Sigmoid colon (tissue), 7 donors: ENCODE results near the gene COL5A1. TPM values are rescaled to one million over a fixed set of nuclear protein-coding genes. Genes with fewer than 3 reads are reported as not detected.
"Not testable (repeated sequence)": the region's sequence is repeated elsewhere in the genome, so short reads cannot be mapped to it uniquely, and the experiment has no call there.

Source experiments
- DNase-seq: peaks from one replicate; pipeline ENCODE4 v3.0.0-alpha.2; 2019
- H3K27ac ChIP-seq, 4 donors: fragments of 200-600 bp; sonication (generic); one replicate each; pipeline ENCODE4 v1.5.1; 2016 to 2019; ENCODE audit warnings: mild to moderate bottlenecking in 1 of 4
- H3K27me3 ChIP-seq, 3 donors: fragments of 200-600 bp; sonication (generic); one replicate each; pipeline ENCODE4 v1.5.1; 2019; ENCODE audit warnings: mild to moderate bottlenecking in 1 of 3
- H3K36me3 ChIP-seq, 4 donors: fragments of 200-600 bp; sonication (generic); one replicate each; pipeline ENCODE4 v1.5.1; 2016 to 2019
- H3K4me1 ChIP-seq, 4 donors: fragments of 200-600 bp; sonication (generic); one replicate each; pipeline ENCODE4 v1.5.1; 2017 to 2019
- H3K4me3 ChIP-seq, 4 donors: fragments of 200-600 bp; sonication (generic); one replicate each; pipeline ENCODE4 v1.5.1; 2017 to 2019; ENCODE audit warnings: mild to moderate bottlenecking in 2 of 4, moderate library complexity in 1 of 4
- H3K9me3 ChIP-seq, 4 donors: fragments of 200-600 bp in 3 of 4; sonication (generic) in 3 of 4; one replicate each; pipeline versions ENCODE4 v1.5.1 to v1.6.1; 2013 to 2019
- EP300 ChIP-seq, 4 donors: sonication (generic); formaldehyde crosslinking; IDR thresholded peaks; one replicate each; pipeline ENCODE4 v1.6.1; 2017; ENCODE audit warnings: antibody characterized with exemption in 4 of 4
- POLR2A ChIP-seq, 2 donors: fragments of 450-650 bp; IDR thresholded peaks; one replicate each; pipeline ENCODE4 v1.6.1; 2016; ENCODE audit warnings: antibody characterized with exemption in 2 of 2, mild to moderate bottlenecking in 2 of 2, moderate library complexity in 2 of 2
- POLR2AphosphoS5 ChIP-seq, 4 donors: sonication (generic); formaldehyde crosslinking; IDR thresholded peaks; one replicate each; pipeline ENCODE4 v1.6.1; 2017; ENCODE audit warnings: antibody characterized with exemption in 4 of 4
- WGBS, 2 donors: extraction: QIAGEN DNeasy Blood & Tissue Kit; methylation state at CpG; one replicate each; pipeline ENCODE4 v1.1.7; 2013; 5-methylcytosine and 5-hydroxymethylcytosine counted together
- intact Hi-C: fragments of 100-400 bp; cut with DNase I; formaldehyde crosslinking; loops from one replicate; pipeline ENCODE4 v1.15.1; 2023
- polyA plus RNA-seq, 3 donors: library from polyadenylated mRNA; stranded (reverse); fragments of 200-250 nt; gene quantifications; one replicate each; pipeline ENCODE4 v1.2.3, GENCODE V29; 2013
- total RNA-seq, 4 donors: library from RNA; depleted of rRNA; stranded (reverse); fragments of >200 nt; gene quantifications; one replicate each; pipeline ENCODE4 v1.1.0, GENCODE V29; 2016
- TF ChIP-seq, protein P1 (sequence below), 4 experiments: fragments of 450-650 bp in 3 of 4; fragments of 200-600 bp in 1 of 4; IDR thresholded peaks; one replicate each; pipeline ENCODE4 v1.5.1; 2016 to 2019; ENCODE audit warnings: antibody characterized with exemption in 4 of 4, mild to moderate bottlenecking in 3 of 4, moderate library complexity in 2 of 4
- donor health status: healthy with polysubstance abuse.
- donor health status: Bipolar disorder and iron deficiency.
- donor health status: healthy.

COL5A1 gene
- total and polyA plus RNA-seq, 7 donors: 4.2 to 168 (median 24.2) TPM

GRCh38 chr9:134712243-134712642 is 70.6 kb downstream of the COL5A1 start:
- H3K36me3 ChIP-seq: peaks cover 0 to 10% (median 2%) of the 10 kb centered on the region in 4 donors
- whole genome bisulfite sequencing, 2 donors: 14 to 38% methylated on average over 2 of the region's 2 CpGs
- no peak overlapping the region for H3K4me3 ChIP-seq
- no peaks in the 10 kb centered on the region for H3K27me3 ChIP-seq
- H3K9me3 ChIP-seq: no peaks in the 10 kb centered on the region
- TF ChIP-seq EP300 (IDR thresholded peaks at IDR 0.05) (no peak), POLR2AphosphoS5 (IDR thresholded peaks at IDR 0.05) (no peak), POLR2A (IDR thresholded peaks at IDR 0.05) (no peak)
- TF ChIP-seq, protein P1, sequence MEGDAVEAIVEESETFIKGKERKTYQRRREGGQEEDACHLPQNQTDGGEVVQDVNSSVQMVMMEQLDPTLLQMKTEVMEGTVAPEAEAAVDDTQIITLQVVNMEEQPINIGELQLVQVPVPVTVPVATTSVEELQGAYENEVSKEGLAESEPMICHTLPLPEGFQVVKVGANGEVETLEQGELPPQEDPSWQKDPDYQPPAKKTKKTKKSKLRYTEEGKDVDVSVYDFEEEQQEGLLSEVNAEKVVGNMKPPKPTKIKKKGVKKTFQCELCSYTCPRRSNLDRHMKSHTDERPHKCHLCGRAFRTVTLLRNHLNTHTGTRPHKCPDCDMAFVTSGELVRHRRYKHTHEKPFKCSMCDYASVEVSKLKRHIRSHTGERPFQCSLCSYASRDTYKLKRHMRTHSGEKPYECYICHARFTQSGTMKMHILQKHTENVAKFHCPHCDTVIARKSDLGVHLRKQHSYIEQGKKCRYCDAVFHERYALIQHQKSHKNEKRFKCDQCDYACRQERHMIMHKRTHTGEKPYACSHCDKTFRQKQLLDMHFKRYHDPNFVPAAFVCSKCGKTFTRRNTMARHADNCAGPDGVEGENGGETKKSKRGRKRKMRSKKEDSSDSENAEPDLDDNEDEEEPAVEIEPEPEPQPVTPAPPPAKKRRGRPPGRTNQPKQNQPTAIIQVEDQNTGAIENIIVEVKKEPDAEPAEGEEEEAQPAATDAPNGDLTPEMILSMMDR (IDR thresholded peaks at IDR 0.05): no peak
- peak overlapping the region; percentile 73 to 98 (median 94) for H3K27ac ChIP-seq
- DNase-seq: no peak
- H3K4me1 ChIP-seq: peaks cover 0 to 71% (median 59%) of the 10 kb centered on the region in 4 donors
- intact Hi-C loops: no loop called here

DNA sequence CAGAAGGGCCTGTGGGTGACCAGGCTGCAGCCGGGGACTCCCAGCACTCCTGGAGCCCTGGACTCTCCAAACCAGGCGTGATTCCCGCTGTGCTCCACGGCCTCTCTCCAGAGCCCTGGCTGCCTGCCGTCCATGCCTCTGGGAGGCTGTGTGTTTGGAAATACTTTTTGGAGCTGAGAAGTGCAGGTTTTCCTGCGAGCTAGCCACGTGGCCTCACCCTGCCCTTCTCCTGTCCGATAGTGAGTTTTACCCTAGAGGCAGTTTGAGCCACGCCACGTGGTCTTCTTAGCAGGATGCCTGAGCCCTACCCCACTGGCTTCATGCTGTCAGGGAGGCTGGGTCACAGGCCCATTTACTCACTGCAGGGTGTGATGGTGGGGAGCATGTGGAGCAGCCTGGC is 71.3 kb downstream of the COL5A1 start:
- H3K4me1 ChIP-seq: peaks cover 0 to 69% (median 53%) of the 10 kb centered on the region in 4 donors
- H3K27ac ChIP-seq: peak overlapping the region; percentile 73 to 98 (median 94)
- no peaks in the 10 kb centered on the region for H3K27me3 ChIP-seq
- H3K4me3 ChIP-seq: no peak overlapping the region
- 58 to 72% methylated on average over 10 of the region's 10 CpGs for WGBS, 2 donors
- H3K36me3 ChIP-seq: peaks cover 0 to 11% (median 2%) of the 10 kb centered on the region in 4 donors
- intact Hi-C loops: no loop called here
- no peaks in the 10 kb centered on the region for H3K9me3 ChIP-seq
- TF ChIP-seq, protein P1 (IDR thresholded peaks at IDR 0.05): no peak
- no peak for TF ChIP-seq EP300 (IDR thresholded peaks at IDR 0.05)
- peak in 1 of 4 donors; percentile 21 for TF ChIP-seq POLR2AphosphoS5 (IDR thresholded peaks at IDR 0.05)
- no peak for TF ChIP-seq POLR2A (IDR thresholded peaks at IDR 0.05)
- peak; percentile 90 for DNase-seq

DNA sequence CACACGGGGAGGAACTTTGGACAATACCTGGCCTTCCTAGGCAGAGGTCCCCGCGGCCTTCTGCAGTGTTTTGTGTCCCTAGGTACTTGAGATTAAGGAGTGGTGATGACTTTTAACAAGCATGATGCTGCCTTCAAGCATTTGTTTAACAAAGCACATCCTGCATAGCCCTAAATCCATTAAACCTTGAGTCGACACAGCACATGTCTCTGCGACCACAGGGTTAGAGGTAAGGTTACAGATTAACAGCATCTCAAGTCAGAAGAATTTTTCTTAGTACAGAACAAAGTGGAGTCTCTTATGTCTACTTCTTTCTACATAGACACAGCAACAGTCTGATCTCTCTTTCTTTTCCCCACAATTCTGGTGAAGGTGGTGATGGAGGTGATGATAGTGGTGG is 73.9 kb downstream of the COL5A1 start:
- H3K36me3 ChIP-seq: peaks cover 0 to 17% (median 2%) of the 10 kb centered on the region in 4 donors
- DNase-seq, H3K27ac ChIP-seq, H3K27me3 ChIP-seq, H3K4me3 ChIP-seq, H3K9me3 ChIP-seq, intact Hi-C loops: not testable (repeated sequence)
- 33 to 68% methylated on average over 5 of the region's 5 CpGs for WGBS, 2 donors
- H3K4me1 ChIP-seq: peaks cover 0 to 51% (median 26%) of the 10 kb centered on the region in 4 donors

- Histone ChIP-seq H3K36me3 (peaks cover 0 to 22% (median 2%) of the 10 kb centered on the region in 4 donors), H3K27me3 (no peaks in the 10 kb centered on the region), H3K9me3 (no peaks in the 10 kb centered on the region), H3K4me1 (peaks cover 0 to 45% (median 22%) of the 10 kb centered on the region in 4 donors), H3K4me3 (no peak overlapping the region), H3K27ac (peak overlapping the region in 2 of 4 donors; percentile 14 to 24)
- 84 to 88% methylated on average over 8 of the region's 8 CpGs for WGBS, 2 donors
- intact Hi-C loops: no loop called here
- TF ChIP-seq, protein P1 (IDR thresholded peaks at IDR 0.05): no peak
- TF ChIP-seq POLR2AphosphoS5 (IDR thresholded peaks at IDR 0.05) (no peak), EP300 (IDR thresholded peaks at IDR 0.05) (no peak), POLR2A (IDR thresholded peaks at IDR 0.05) (no peak)
- DNase-seq: no peak
Observed at GRCh38 chr9:134716067-134716466, 74.5 kb downstream of the COL5A1 start.

DNA sequence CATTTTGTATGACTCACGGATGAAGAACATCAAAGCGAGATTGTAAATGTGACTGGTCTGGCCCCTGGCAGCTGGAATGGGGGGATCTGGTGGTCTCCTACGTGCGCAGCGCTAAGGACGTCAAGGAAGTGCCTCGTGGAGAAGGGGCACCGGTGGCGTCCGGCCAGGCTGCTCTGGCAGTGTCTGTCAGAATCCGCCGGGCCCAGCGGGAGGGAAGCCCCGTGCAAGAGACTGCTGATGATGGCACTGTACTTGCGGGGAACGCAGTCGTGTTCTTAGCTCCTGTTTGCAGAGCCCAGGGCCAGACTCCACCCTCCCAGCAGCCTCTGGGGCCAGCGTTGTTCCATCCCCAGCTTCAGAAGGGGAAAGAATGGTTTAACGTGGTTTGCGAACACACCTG is 75.5 kb downstream of the COL5A1 start:
- intact Hi-C loops: no loop called here
- H3K27ac ChIP-seq: peak overlapping the region in 3 of 4 donors; percentile 36 to 58 (median 40)
- no peak for DNase-seq

More for the DNA sequence above, 75.5 kb downstream of the COL5A1 start:
- WGBS, 2 donors: 81 to 83% methylated on average over 20 of the region's 20 CpGs
- TF ChIP-seq EP300 (IDR thresholded peaks at IDR 0.05) (no peak), POLR2AphosphoS5 (IDR thresholded peaks at IDR 0.05) (no peak), POLR2A (IDR thresholded peaks at IDR 0.05) (no peak)
- TF ChIP-seq, protein P1 (IDR thresholded peaks at IDR 0.05): no peak
- H3K4me3 ChIP-seq: no peak overlapping the region
- H3K36me3 ChIP-seq: peaks cover 0 to 22% (median 2%) of the 10 kb centered on the region in 4 donors
- peaks cover 0 to 46% (median 18%) of the 10 kb centered on the region in 4 donors for H3K4me1 ChIP-seq
- no peaks in the 10 kb centered on the region for H3K27me3 ChIP-seq
- H3K9me3 ChIP-seq: no peaks in the 10 kb centered on the region
